GM23248 (cell line): Measurements from ENCODE around the gene BCL2. TPM values are rescaled to one million over a fixed set of nuclear protein-coding genes. Genes with fewer than 3 reads are reported as not detected.

Experiments
- DNase-seq: peaks from one replicate; pipeline ENCODE4 v3.0.0-alpha.2; 2015
- H2AFZ ChIP-seq: fragments of 200-600 bp; sonication (generic); 2 replicates; pipeline ENCODE4 v1.6.1; 2016; ENCODE audit warnings: antibody characterized with exemption
- H3F3A ChIP-seq: fragments of 200-600 bp; sonication (generic); 2 replicates; pipeline ENCODE4 v1.6.1; 2016; ENCODE audit warnings: mild to moderate bottlenecking, antibody characterized with exemption, mixed run types; ENCODE audit not compliant: insufficient read depth
- H3K27ac ChIP-seq: fragments of 200-600 bp; sonication (generic); 2 replicates; pipeline ENCODE4 v1.5.1; 2016; ENCODE audit warnings: mild to moderate bottlenecking
- H3K27me3 ChIP-seq: fragments of 200-600 bp; sonication (generic); replicated peaks from 2 replicates; pipeline ENCODE4 v1.6.1; 2016; ENCODE audit warnings: mild to moderate bottlenecking; ENCODE audit not compliant: insufficient read depth
- H3K36me3 ChIP-seq: fragments of 200-600 bp; sonication (generic); 2 replicates; pipeline ENCODE4 v1.6.1; 2016; ENCODE audit warnings: low read depth, mild to moderate bottlenecking
- H3K4me1 ChIP-seq: fragments of 200-600 bp; sonication (generic); 2 replicates; pipeline ENCODE4 v1.6.1; 2016; ENCODE audit warnings: mild to moderate bottlenecking; ENCODE audit not compliant: insufficient read depth
- H3K4me2 ChIP-seq: fragments of 200-600 bp; sonication (generic); one replicate; pipeline ENCODE4 v1.6.1; 2016; ENCODE audit warnings: mild to moderate bottlenecking; ENCODE audit not compliant: unreplicated experiment
- H3K4me3 ChIP-seq: fragments of 200-600 bp; sonication (generic); 2 replicates; pipeline ENCODE4 v1.5.1; 2016; ENCODE audit warnings: mild to moderate bottlenecking
- H3K79me2 ChIP-seq: fragments of 200-600 bp; sonication (generic); 2 replicates; pipeline ENCODE4 v1.6.1; 2016; ENCODE audit warnings: mild to moderate bottlenecking; ENCODE audit not compliant: insufficient read depth
- H3K9ac ChIP-seq: fragments of 200-600 bp; sonication (generic); 2 replicates; pipeline ENCODE4 v1.6.1; 2016; ENCODE audit warnings: mild to moderate bottlenecking
- H3K9me2 ChIP-seq: fragments of 200-600 bp; sonication (generic); 2 replicates; pipeline ENCODE4 v1.6.1; 2016; ENCODE audit warnings: mixed run types, mild to moderate bottlenecking, moderate library complexity; ENCODE audit not compliant: insufficient read depth
- H3K9me3 ChIP-seq: fragments of 200-600 bp; sonication (generic); one replicate; pipeline ENCODE4 v1.6.1; 2017; ENCODE audit warnings: low read depth
- H4K20me1 ChIP-seq: fragments of 200-600 bp; sonication (generic); 2 replicates; pipeline ENCODE4 v1.6.0; 2016; ENCODE audit not compliant: insufficient read depth
- EZH2 ChIP-seq: fragments of 200-600 bp; sonication (generic); IDR thresholded peaks from 2 replicates; pipeline ENCODE4 v1.6.1; 2018; ENCODE audit warnings: antibody characterized with exemption, mild to moderate bottlenecking; ENCODE audit not compliant: insufficient read depth, poor library complexity, severe bottlenecking
- EZH2phosphoT487 ChIP-seq: fragments of 200-600 bp; sonication (generic); IDR thresholded peaks from 2 replicates; pipeline ENCODE4 v1.6.1; 2018; ENCODE audit warnings: antibody characterized with exemption, moderate library complexity, mild to moderate bottlenecking, low read depth; ENCODE audit not compliant: insufficient read depth
- WGBS, 2 experiments: methylation state at CpG; one replicate each; pipeline ENCODE4 v1.1.6; 2015 to 2017; ENCODE audit warnings: low lambda C conversion rate in 2 of 2, low coverage in 1 of 2; ENCODE audit errors: missing lambda C conversion rate in 2 of 2; 5-methylcytosine and 5-hydroxymethylcytosine counted together
- in situ Hi-C: fragments of 300-500 bp; cut with MboI; formaldehyde crosslinking; loops from 2 replicates; pipeline ENCODE4 v1.15.0; 2020
- polyA plus RNA-seq: library from polyadenylated mRNA; unstranded; fragments of >200 nt; fragmentation: Nextera tagmentation; extraction: Ambion mirVana; gene quantifications from 2 replicates; pipeline ENCODE4 v1.2.1, GENCODE V29; 2016
- small RNA-seq: library from RNA; depleted of rRNA; stranded (forward); fragments of <200 nt; gene quantifications from one replicate; pipeline ENCODE3, GENCODE V24; 2014; ENCODE audit warnings: low read depth, low replicate concordance
- total RNA-seq: library from RNA; depleted of rRNA; stranded (reverse); fragments of >200 nt; shearing (Covaris generic); gene quantifications from 2 replicates; pipeline ENCODE4 v1.2.3, GENCODE V29; 2014; rRNA removed

The BCL2 gene
- total and polyA plus RNA-seq, 2 experiments from 2014 or later: 0.30 to 1.5 TPM

DNA sequence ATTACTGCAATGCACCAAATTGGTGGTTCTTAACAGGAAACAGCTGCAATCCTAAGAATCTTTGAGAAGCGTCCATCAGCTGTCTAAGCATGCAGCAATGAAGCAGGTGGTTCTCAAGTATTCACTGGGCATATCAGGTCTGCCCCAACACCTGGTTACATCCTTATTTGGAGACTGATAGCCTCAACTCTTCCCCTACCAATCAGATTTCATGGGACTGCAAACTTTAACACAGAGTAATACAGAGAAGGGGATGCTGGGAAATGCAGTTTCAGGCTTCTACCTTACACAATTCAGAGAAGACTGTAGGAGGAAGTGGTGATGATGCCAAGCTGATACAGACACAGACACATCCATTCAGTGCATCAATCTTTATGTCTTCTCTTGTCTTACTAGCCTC lies 240.5 kb downstream of the BCL2 start:
- no peak overlapping the region for H3K4me3 ChIP-seq

DNA sequence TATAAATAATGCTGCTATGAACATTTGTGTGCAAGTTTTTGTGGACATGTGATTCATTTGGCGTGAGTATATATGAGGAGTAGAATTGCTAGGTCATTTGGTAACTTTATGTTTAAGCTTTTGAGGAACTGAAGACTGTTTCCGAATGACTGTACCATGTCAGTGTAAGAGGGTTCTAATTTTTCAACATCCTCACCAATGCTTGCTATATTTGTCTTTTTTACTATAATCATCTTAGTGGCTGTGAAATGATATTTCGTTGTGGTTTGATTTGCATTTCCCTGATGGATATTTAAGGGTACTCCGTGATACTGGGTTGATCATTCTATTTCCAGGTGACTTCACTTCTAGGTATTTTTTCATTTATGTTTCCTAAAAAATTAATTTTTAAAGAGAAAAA lies 241.1 kb downstream of the BCL2 start:
- Histone ChIP-seq H3K9me3 (no peaks in the 10 kb centered on the region), H2AFZ (no peak overlapping the region), H4K20me1 (no peaks in the 10 kb centered on the region), H3K9me2 (no peaks in the 10 kb centered on the region), H3K79me2 (no peaks in the 10 kb centered on the region), H3K4me2 (no peak overlapping the region), H3K4me1 (0 out of 2 replicates have a peak, but pooled peaks cover 4% of the 10 kb centered on the region), H3K9ac (no peak overlapping the region), H3K27me3 (peaks cover 13% of the 10 kb centered on the region), H3F3A (no peaks in the 10 kb centered on the region), H3K27ac (no peak overlapping the region), H3K4me3 (no peak overlapping the region), H3K36me3 (no peaks in the 10 kb centered on the region)
- TF ChIP-seq EZH2 (no peak), EZH2phosphoT487 (no peak)
- in situ Hi-C loops: no loop called here
- no peak for DNase-seq
- WGBS, 2 experiments: 58 to 67% methylated on average over 4 of the region's 4 CpGs

More for the DNA sequence above, 240.5 kb downstream of the BCL2 start:
- no peak for DNase-seq
- no peak overlapping the region for H3K27ac ChIP-seq
- H3F3A ChIP-seq: 0 out of 2 replicates have a peak, but pooled peaks cover 6% of the 10 kb centered on the region
- H3K9me2 ChIP-seq: no peaks in the 10 kb centered on the region
- H3K9me3 ChIP-seq: no peaks in the 10 kb centered on the region
- no peak overlapping the region for H3K9ac ChIP-seq
- H3K79me2 ChIP-seq: no peaks in the 10 kb centered on the region
- no peaks in the 10 kb centered on the region for H3K36me3 ChIP-seq
- H3K4me1 ChIP-seq: 0 out of 2 replicates have a peak, but pooled peaks cover 4% of the 10 kb centered on the region
- no peaks in the 10 kb centered on the region for H4K20me1 ChIP-seq
- H3K4me2 ChIP-seq: no peak overlapping the region
- TF ChIP-seq EZH2: no peak
- no peak for TF ChIP-seq EZH2phosphoT487
- peaks cover 13% of the 10 kb centered on the region for H3K27me3 ChIP-seq
- WGBS, 2 experiments: 60 to 72% methylated on average over 1 of the region's 1 CpG
- no peak overlapping the region for H2AFZ ChIP-seq
- in situ Hi-C loops: no loop called here

DNA sequence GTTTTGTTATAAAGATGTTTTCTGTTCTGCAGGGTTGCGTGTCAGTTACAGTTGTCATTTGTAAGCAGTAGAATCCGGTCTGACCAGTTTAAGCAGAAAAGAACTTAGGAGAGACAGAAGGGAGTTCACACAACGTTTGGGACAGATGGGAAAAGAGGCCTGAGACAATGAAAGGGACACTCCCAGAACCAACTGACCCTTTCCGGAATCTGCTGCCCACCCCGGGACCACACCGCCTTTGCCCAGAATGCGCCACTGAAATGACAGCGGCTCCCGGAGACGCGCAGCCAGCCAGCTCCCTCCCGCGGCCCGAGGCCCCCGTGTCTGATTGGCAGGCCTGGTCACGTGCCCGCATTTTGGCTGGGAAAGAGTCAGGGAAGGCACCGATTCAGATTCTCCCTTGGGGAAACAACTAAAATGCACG lies 244.6 kb downstream of the BCL2 start:
- Histone ChIP-seq H3K9me3 (no peaks in the 10 kb centered on the region), H3K4me1 (0 out of 2 replicates have a peak, but pooled peaks cover 4% of the 10 kb centered on the region), H3K9me2 (no peaks in the 10 kb centered on the region), H3K9ac (peak overlapping the region; percentile 75), H3K4me3 (peak overlapping the region; percentile 71), H3K79me2 (no peaks in the 10 kb centered on the region), H3K27me3 (peaks cover 3% of the 10 kb centered on the region), H3K36me3 (no peaks in the 10 kb centered on the region), H3F3A (no peaks in the 10 kb centered on the region), H3K27ac (no peak overlapping the region), H4K20me1 (no peaks in the 10 kb centered on the region), H3K4me2 (peak overlapping the region; percentile 81), H2AFZ (peak overlapping the region; percentile 90)
- TF ChIP-seq EZH2 (no peak), EZH2phosphoT487 (no peak)
- in situ Hi-C loops: no loop called here
- peak; percentile 78 for DNase-seq
- 2 to 3% methylated on average over 19 of the region's 19 CpGs for WGBS, 2 experiments

DNA sequence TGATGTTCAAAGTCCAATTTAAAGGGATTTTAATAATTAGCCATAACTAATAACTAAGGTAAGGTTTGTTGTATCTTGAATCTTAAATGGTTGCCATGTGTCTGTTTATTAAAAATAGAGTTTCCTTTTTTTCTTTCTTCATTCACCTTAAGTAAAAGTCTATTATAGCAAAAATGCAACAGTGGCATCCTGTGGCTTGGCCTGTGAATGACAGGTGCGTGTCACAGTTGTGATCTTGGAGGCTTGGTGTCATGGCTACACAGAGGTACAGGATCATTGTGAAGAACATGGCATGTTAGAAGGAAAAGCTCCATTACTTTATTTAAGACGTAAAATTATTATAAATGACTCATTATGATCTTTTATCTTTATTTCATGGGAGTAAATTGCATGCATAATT lies 246.1 kb downstream of the BCL2 start:
- Histone ChIP-seq H3K9me3 (no peaks in the 10 kb centered on the region), H3K9ac (no peak overlapping the region), H4K20me1 (no peaks in the 10 kb centered on the region), H3K27me3 (peaks cover 3% of the 10 kb centered on the region), H3K79me2 (no peaks in the 10 kb centered on the region), H3K4me1 (0 out of 2 replicates have a peak, but pooled peaks cover 4% of the 10 kb centered on the region), H3K4me2 (no peak overlapping the region), H3K27ac (no peak overlapping the region), H2AFZ (no peak overlapping the region), H3K36me3 (no peaks in the 10 kb centered on the region), H3K4me3 (no peak overlapping the region), H3K9me2 (no peaks in the 10 kb centered on the region), H3F3A (no peaks in the 10 kb centered on the region)
- no peak for TF ChIP-seq EZH2phosphoT487
- no peak for TF ChIP-seq EZH2
- in situ Hi-C loops: no loop called here
- no peak for DNase-seq
- WGBS, 2 experiments: 80 to 83% methylated on average over 2 of the region's 2 CpGs

Small RNA genes lying within 50 kb of the gene (small RNA-seq; reads per million reads assigned to genes)
- not detected for gene AC022726.1

Other genes starting within 250 kb of the BCL2 start
- 30.7 and 31.2 TPM in 2 replicates for gene KDSR, start 47.4 kb upstream of the BCL2 start, total RNA-seq
- 54.7 and 55.1 TPM in 2 replicates for gene KDSR, start 47.4 kb upstream of the BCL2 start, polyA plus RNA-seq
- 42.4 and 45.5 TPM in 2 replicates for gene VPS4B, start 102.7 kb upstream of the BCL2 start, total RNA-seq
- gene VPS4B, start 102.7 kb upstream of the BCL2 start, polyA plus RNA-seq: 43.3 and 49.2 TPM in 2 replicates
- gene SERPINB5, start 157.2 kb upstream of the BCL2 start, total RNA-seq: not detected in 2 replicates
- gene SERPINB5, start 157.2 kb upstream of the BCL2 start, polyA plus RNA-seq: not detected in 2 replicates
- not detected in 2 replicates for gene SERPINB12, start 222.6 kb upstream of the BCL2 start, total RNA-seq
- not detected in 2 replicates for gene SERPINB12, start 222.6 kb upstream of the BCL2 start, polyA plus RNA-seq